ENCODE results near the gene DGKI.

Gene DGKI

DNA sequence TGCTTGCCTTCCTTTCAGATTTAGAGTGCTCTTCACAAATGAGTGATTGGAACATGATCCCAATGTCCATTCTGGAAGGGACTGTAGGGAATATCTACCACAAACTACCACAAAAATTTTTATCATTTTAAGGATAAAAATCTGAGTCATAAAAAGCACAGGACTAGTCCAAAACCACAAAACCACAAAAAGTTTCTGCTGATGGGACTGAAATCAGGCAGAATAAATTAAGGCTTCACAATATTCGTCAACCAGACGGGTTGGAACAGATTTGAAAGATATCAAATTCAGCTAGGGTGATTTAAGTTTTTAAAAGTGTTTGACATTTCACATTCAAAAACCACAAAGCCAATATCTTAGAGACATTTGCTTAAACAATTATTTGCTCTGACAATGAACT is 403.2 kb downstream of the DGKI start:
- peak; percentile 70 for DNase-seq (ENCODE audit: low read depth)
- no peak overlapping the region for H3K4me3 ChIP-seq (ENCODE audit: low read length)

DNA sequence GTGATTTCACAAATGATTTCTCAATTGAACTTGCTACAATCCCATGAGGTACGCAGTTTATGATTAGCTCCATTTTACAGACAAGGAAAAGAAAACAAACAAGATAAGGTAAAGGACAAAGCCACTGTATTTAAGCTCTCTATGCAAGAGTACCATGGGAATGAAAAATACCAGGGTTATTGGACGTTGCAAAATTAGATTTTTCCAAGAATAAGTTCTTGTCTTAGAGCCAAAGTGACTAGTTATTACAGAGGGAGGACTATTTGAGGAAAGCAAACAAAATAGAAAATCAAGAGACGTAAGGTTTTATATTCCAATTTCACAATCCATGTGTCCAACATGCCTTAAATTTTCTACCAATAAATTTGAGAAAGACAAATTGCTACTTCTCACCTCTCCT is 405.3 kb downstream of the DGKI start:
- peak; percentile 54 for DNase-seq (ENCODE audit: low read depth)
- TF ChIP-seq, protein P1, sequence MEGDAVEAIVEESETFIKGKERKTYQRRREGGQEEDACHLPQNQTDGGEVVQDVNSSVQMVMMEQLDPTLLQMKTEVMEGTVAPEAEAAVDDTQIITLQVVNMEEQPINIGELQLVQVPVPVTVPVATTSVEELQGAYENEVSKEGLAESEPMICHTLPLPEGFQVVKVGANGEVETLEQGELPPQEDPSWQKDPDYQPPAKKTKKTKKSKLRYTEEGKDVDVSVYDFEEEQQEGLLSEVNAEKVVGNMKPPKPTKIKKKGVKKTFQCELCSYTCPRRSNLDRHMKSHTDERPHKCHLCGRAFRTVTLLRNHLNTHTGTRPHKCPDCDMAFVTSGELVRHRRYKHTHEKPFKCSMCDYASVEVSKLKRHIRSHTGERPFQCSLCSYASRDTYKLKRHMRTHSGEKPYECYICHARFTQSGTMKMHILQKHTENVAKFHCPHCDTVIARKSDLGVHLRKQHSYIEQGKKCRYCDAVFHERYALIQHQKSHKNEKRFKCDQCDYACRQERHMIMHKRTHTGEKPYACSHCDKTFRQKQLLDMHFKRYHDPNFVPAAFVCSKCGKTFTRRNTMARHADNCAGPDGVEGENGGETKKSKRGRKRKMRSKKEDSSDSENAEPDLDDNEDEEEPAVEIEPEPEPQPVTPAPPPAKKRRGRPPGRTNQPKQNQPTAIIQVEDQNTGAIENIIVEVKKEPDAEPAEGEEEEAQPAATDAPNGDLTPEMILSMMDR (conservative IDR thresholded peaks at IDR 0.05; ENCODE audit: low read length), result no peak
- no peak overlapping the region for H3K4me3 ChIP-seq (ENCODE audit: low read length)

More for the DNA sequence above, 403.2 kb downstream of the DGKI start:
- TF ChIP-seq, protein P1 (conservative IDR thresholded peaks at IDR 0.05; ENCODE audit: low read length), result no peak

DNA sequence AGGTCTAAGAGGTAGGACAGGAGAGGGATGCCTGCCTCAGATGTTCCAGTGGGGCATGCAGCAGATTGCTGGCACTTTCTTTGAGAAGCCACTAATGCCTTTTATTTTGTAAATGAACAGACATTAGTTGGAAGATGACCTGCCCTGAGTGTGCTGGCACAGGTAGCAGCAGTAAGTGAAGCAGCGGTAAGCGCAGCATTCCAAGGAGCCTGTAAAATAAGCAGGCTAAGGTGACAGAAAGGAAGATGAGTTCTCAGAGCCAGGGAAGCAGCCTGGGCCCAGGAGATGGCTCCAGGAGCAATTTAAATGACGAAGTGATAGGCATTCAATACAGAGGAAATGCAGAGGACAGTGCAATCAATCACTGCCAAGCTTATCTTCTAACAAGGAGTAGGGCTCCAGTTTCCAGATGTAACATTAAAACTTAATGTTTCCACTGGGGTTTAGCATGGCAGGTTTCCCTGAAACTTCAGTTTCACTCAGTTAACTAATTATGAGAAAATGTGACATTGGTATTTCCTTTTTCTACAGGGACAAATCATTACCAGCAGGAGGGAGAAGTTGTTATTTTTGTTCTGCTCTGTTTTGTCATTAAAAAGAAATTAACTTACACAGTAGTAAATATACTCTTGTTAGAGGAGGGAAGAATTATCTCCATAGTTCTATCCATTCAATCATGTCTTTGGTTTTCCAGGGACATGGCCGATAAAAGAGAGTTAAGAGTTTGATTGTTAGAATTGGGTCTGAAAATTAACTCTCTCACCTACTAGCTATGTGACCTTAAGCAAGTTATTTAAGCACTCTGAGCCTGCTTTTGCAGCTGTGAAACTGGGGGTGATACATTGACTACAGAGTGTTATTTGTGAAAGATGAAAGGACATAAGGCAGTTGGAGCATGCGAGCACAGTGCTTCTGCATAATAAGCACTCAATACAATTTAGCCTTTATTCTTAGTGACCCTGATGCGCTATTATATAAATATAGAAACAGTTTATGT is 406.6 kb downstream of the DGKI start:
- no peak overlapping the region for H3K4me3 ChIP-seq (ENCODE audit: low read length)
- peak; percentile 58 for DNase-seq (ENCODE audit: low read depth)
- TF ChIP-seq, protein P1 (conservative IDR thresholded peaks at IDR 0.05; ENCODE audit: low read length), result no peak; the same call in 1 of the 2 replicates

DNA sequence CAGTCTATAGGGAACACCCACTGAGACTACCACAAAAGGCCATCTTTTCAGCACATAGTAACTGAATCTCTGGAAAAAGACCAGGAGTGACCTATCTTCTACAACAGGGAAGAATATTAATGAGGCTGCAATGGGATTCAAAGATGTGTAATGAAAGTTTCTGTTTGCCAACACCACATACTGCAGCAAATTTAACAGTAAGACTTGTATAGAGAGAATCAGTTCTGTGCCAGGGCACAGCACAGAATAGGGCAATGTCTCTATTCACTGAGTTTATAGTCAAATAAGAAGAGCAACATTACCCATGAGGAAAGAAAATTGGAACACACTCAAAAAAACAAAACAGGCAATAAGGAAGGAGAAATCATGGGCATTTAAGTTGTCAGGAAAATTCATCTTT is 411.8 kb downstream of the DGKI start:
- TF ChIP-seq, protein P1 (conservative IDR thresholded peaks at IDR 0.05; ENCODE audit: low read length), result no peak

DNA sequence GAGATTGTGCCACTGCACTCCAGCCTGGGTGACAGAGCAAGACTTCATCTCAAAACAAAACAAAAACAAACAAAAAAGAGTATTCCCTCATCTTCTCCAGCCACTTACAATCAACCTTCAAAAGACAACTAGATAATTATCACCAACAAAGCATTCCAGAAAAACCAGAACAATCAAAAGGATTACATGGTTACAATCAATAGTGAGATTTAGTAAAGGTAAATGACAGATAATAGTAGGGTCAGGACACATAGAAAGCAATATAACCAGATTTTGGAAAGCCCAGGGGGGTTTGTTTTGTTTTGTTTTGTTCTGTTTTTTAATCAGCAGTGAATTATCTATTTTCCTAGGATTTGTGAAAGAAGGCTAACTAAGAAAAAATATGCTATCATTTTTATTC is 412.2 kb downstream of the DGKI start:
- DNase-seq (ENCODE audit: low read depth), result no peak
- no peak overlapping the region for H3K4me3 ChIP-seq (ENCODE audit: low read length)

More for the DNA sequence above, 411.8 kb downstream of the DGKI start:
- no peak for DNase-seq (ENCODE audit: low read depth)
- H3K4me3 ChIP-seq (ENCODE audit: low read length), result no peak overlapping the region

DNA sequence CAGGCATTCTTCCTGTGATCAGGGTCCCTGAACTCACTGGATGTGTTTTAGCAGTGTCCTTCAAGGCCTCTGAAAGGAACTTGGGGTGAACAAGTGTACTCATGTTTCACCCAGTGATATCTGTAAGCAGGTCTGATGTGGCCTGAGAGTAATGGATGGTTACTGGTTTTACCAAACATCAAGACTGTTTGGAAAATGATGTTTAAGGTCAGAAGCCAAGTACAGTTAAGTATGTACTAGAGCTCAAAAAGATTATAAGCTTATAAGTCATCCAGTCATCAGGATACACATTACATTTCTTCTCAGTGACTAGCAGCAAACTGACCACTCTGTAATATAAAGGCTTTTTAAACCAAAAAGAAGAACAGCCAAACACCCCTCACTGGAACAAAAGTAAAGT is 423.5 kb downstream of the DGKI start:
- no peak overlapping the region for H3K4me3 ChIP-seq (ENCODE audit: low read length)
- TF ChIP-seq, protein P1 (conservative IDR thresholded peaks at IDR 0.05; ENCODE audit: low read length), result no peak
- DNase-seq (ENCODE audit: low read depth), result no peak

More for the DNA sequence above, 412.2 kb downstream of the DGKI start:
- TF ChIP-seq, protein P1 (conservative IDR thresholded peaks at IDR 0.05; ENCODE audit: low read length), result no peak

DNA sequence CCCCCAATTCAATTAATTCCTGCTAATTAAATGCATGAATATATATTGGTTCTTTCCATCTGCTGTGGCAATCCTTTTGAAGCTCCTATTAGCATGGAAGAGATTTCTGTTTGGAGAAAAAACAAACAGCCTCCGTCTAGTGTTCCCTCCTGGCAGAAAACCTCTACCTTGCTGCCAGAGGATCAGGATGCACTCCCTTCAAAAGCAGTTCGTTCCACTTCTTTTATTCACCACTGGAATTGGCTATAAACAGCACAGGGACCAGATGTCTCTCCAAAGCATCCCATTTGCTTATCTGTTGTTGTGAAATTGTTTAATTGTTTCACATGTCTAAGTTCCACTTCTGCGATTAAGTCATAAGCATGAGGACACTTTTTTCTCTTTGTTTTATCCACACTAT is 425.4 kb downstream of the DGKI start:
- H3K4me3 ChIP-seq (ENCODE audit: low read length), result no peak overlapping the region
- TF ChIP-seq, protein P1 (conservative IDR thresholded peaks at IDR 0.05; ENCODE audit: low read length), result no peak
- DNase-seq (ENCODE audit: low read depth), result peak; percentile 44
